Sigmoid colon (tissue), 4 donors: ENCODE data around the gene AQP6.

Source experiments
- POLR2A ChIP-seq, 2 donors: fragments of 450-650 bp; IDR thresholded peaks; one replicate each; pipeline ENCODE4 v1.6.1; 2016; ENCODE audit warnings: antibody characterized with exemption in 2 of 2, mild to moderate bottlenecking in 2 of 2, moderate library complexity in 2 of 2
- POLR2AphosphoS5 ChIP-seq, 4 donors: sonication (generic); formaldehyde crosslinking; IDR thresholded peaks; one replicate each; pipeline ENCODE4 v1.6.1; 2017; ENCODE audit warnings: antibody characterized with exemption in 4 of 4

DNA sequence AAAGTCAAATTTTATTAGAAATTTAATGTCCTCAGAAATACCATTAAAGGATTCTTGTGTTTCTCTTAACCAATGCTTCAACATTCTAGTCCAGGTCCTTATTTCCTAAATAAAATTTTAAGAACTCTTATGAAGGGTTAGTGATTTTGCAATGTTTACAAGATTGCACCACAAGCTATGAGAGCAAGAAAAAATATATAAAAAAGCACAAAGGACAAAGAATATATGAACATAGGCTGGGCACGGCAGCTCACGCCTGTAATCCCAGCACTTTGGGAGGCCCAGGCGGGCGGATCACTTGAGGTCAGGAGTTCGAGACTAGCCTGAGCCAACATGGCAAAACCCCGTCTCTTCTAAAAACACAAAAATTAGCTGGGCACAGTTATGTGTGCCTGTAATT, 44.9 kb downstream of the AQP6 start:
- no peak for TF ChIP-seq POLR2A (IDR thresholded peaks at IDR 0.05)
- peak in 1 of 4 donors; percentile 9 for TF ChIP-seq POLR2AphosphoS5 (IDR thresholded peaks at IDR 0.05)
